MM.1S (cell line): Measurements from ENCODE around the gene COBL.

Experiments
- DNase-seq: peaks from one replicate; pipeline ENCODE4 v3.0.0-alpha.2; 2015
- H2AFZ ChIP-seq: fragments of 300-600 bp; sonication (generic); 2 replicates; pipeline ENCODE4 v1.6.0; 2016; ENCODE audit warnings: antibody characterized with exemption, low read length
- H3F3A ChIP-seq: fragments of 300-600 bp; sonication (generic); 2 replicates; pipeline ENCODE4 v1.6.1; 2016; ENCODE audit warnings: mild to moderate bottlenecking, antibody characterized with exemption, low read length, moderate library complexity, mixed read lengths; ENCODE audit not compliant: insufficient read depth
- H3K27ac ChIP-seq: fragments of 300-600 bp; sonication (generic); 2 replicates; pipeline ENCODE4 v1.5.1; 2016; ENCODE audit warnings: mild to moderate bottlenecking, low read length
- H3K27me3 ChIP-seq: fragments of 300-600 bp; sonication (generic); replicated peaks from 2 replicates; pipeline ENCODE4 v1.6.0; 2016; ENCODE audit warnings: low read length; ENCODE audit not compliant: insufficient read depth
- H3K36me3 ChIP-seq: fragments of 300-600 bp; sonication (generic); replicated peaks from 2 replicates; pipeline ENCODE4 v1.6.1; 2016; ENCODE audit warnings: mild to moderate bottlenecking, low read length, mixed read lengths; ENCODE audit not compliant: insufficient read depth
- H3K4me1 ChIP-seq: fragments of 300-600 bp; sonication (generic); 2 replicates; pipeline ENCODE4 v1.6.1; 2016; ENCODE audit warnings: low read length, mixed read lengths
- H3K4me2 ChIP-seq: fragments of 300-600 bp; sonication (generic); 2 replicates; pipeline ENCODE4 v1.6.0; 2016; ENCODE audit warnings: low read depth, low read length
- H3K4me3 ChIP-seq: fragments of 300-600 bp; sonication (generic); 2 replicates; pipeline ENCODE4 v1.5.1; 2016; ENCODE audit warnings: low read length, mixed read lengths
- H3K79me2 ChIP-seq: fragments of 300-600 bp; sonication (generic); 2 replicates; pipeline ENCODE4 v1.6.1; 2016; ENCODE audit warnings: mixed run types, low read length, mixed read lengths
- H3K9ac ChIP-seq: fragments of 300-600 bp; sonication (generic); 2 replicates; pipeline ENCODE4 v1.6.1; 2016; ENCODE audit warnings: low read length, mixed read lengths
- H3K9me2 ChIP-seq: fragments of 300-600 bp; sonication (generic); replicated peaks from 2 replicates; pipeline ENCODE4 v1.6.1; 2016; ENCODE audit warnings: mild to moderate bottlenecking, low read length, mixed read lengths; ENCODE audit not compliant: insufficient read depth
- H3K9me3 ChIP-seq: fragments of 300-600 bp; sonication (generic); replicated peaks from 2 replicates; pipeline ENCODE4 v1.6.1; 2016; ENCODE audit warnings: mild to moderate bottlenecking, low read length, mixed read lengths; ENCODE audit not compliant: insufficient read depth
- H4K20me1 ChIP-seq: fragments of 300-600 bp; sonication (generic); 2 replicates; pipeline ENCODE4 v1.6.1; 2016; ENCODE audit warnings: mild to moderate bottlenecking, low read length, moderate library complexity, mixed read lengths; ENCODE audit not compliant: insufficient read depth
- CTCF ChIP-seq: fragments of 300-600 bp; sonication (generic); IDR thresholded peaks from 2 replicates; pipeline ENCODE4 v1.5.1; 2016; ENCODE audit warnings: antibody characterized with exemption, low read length, mixed read lengths
- EZH2 ChIP-seq: fragments of 300-600 bp; sonication (generic); optimal IDR thresholded peaks from 2 replicates; pipeline ENCODE3; 2017; ENCODE audit warnings: low read depth, mild to moderate bottlenecking, antibody characterized with exemption, low read length, mixed read lengths
- EZH2phosphoT487 ChIP-seq: fragments of 300-600 bp; sonication (generic); IDR thresholded peaks from 2 replicates; pipeline ENCODE4 v1.6.1; 2018; ENCODE audit warnings: antibody characterized with exemption, low read length

Gene COBL

GRCh38 chr7:51288896-51289622, 27.6 kb downstream of the COBL start:
- no peaks in the 10 kb centered on the region for H3F3A ChIP-seq
- peaks cover 12% of the 10 kb centered on the region; the same call in 1 of the 2 replicates for H3K4me1 ChIP-seq
- TF ChIP-seq EZH2 (no peak), EZH2phosphoT487 (no peak), CTCF (no peak)
- no peak overlapping the region for H2AFZ ChIP-seq
- no peaks in the 10 kb centered on the region for H3K27me3 ChIP-seq
- no peaks in the 10 kb centered on the region for H3K9me2 ChIP-seq
- no peak for DNase-seq
- no peaks in the 10 kb centered on the region for H3K79me2 ChIP-seq
- no peaks in the 10 kb centered on the region for H3K36me3 ChIP-seq
- H4K20me1 ChIP-seq: no peaks in the 10 kb centered on the region
- no peak overlapping the region for H3K4me3 ChIP-seq
- H3K4me2 ChIP-seq: no peak overlapping the region
- no peaks in the 10 kb centered on the region for H3K9me3 ChIP-seq
- H3K9ac ChIP-seq: no peak overlapping the region
- H3K27ac ChIP-seq: no peak overlapping the region

GRCh38 chr7:51286401-51286800, 30.2 kb downstream of the COBL start:
- Histone ChIP-seq H3K4me3 (no peak overlapping the region), H3K36me3 (no peaks in the 10 kb centered on the region), H3K79me2 (no peaks in the 10 kb centered on the region), H3K9ac (no peak overlapping the region), H3K4me1 (peaks cover 12% of the 10 kb centered on the region; the same call in 1 of the 2 replicates), H3K27ac (no peak overlapping the region), H2AFZ (no peak overlapping the region), H3K9me2 (no peaks in the 10 kb centered on the region), H3F3A (no peaks in the 10 kb centered on the region), H3K4me2 (no peak overlapping the region), H3K27me3 (no peaks in the 10 kb centered on the region), H3K9me3 (no peaks in the 10 kb centered on the region), H4K20me1 (no peaks in the 10 kb centered on the region)
- DNase-seq: peak; percentile 25
- TF ChIP-seq EZH2phosphoT487 (no peak), EZH2 (no peak), CTCF (no peak)

DNA sequence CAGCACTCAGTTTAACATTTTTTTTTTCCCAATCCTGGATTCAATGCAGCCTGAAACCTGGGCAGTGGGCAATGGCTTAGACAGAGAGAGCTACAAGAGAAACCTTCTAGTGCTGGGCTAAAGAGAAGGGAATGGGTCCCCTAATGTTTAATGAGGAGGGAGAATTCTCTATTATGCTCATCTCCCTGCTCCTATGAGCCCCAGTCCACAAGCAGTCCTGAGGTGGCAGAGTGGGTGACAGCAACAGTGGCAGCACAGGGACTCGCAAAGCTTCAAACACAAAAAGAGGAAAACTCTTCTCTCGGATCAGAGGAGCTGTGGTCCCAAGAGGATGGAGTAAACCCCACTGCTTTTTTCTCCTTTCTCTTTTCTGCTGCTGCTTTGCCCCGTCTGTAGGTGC, 36.5 kb downstream of the COBL start:
- no peaks in the 10 kb centered on the region for H3K36me3 ChIP-seq
- no peak overlapping the region for H3K27ac ChIP-seq
- H3K4me3 ChIP-seq: no peak overlapping the region
- H3K9ac ChIP-seq: no peak overlapping the region
- H3F3A ChIP-seq: no peaks in the 10 kb centered on the region
- H3K79me2 ChIP-seq: no peaks in the 10 kb centered on the region
- no peak for TF ChIP-seq EZH2
- TF ChIP-seq EZH2phosphoT487: no peak
- no peak for TF ChIP-seq CTCF
- H3K4me1 ChIP-seq: no peaks in the 10 kb centered on the region
- no peak overlapping the region for H3K4me2 ChIP-seq
- no peaks in the 10 kb centered on the region for H4K20me1 ChIP-seq
- no peaks in the 10 kb centered on the region for H3K9me2 ChIP-seq
- H2AFZ ChIP-seq: no peak overlapping the region
- H3K27me3 ChIP-seq: no peaks in the 10 kb centered on the region
- H3K9me3 ChIP-seq: no peaks in the 10 kb centered on the region
- no peak for DNase-seq
